ENCODE data around the gene INTS15. TPM values are rescaled to one million over a fixed set of nuclear protein-coding genes. Genes with fewer than 3 reads are reported as not detected.

Gene INTS15
- total and polyA plus RNA-seq, 2 donors from 2014 or later, result 16.9 to 26.7 TPM

GRCh38 chr7:6607651-6608051 lies 17.8 kb downstream of the INTS15 start:
- no peaks in the 10 kb centered on the region for H3K36me3 ChIP-seq (ENCODE audit: control insufficient read depth in 2 of 3, insufficient read depth in 3 of 3, low read length in 3 of 3)
- intact Hi-C loops (cut with DNase I), result no loop called here
- H3K27me3 ChIP-seq (ENCODE audit: control insufficient read depth, insufficient read depth, low read length), result no peaks in the 10 kb centered on the region
- TF ChIP-seq CTCF (IDR thresholded peaks at IDR 0.05; ENCODE audit: borderline replicate concordance, extremely low read depth, insufficient read depth), result no peak
- H3K9me3 ChIP-seq (ENCODE audit: control insufficient read depth in 2 of 3, insufficient read depth in 1 of 3, low read length in 3 of 3), result no peaks in the 10 kb centered on the region
- H3K27ac ChIP-seq (ENCODE audit: low read depth in 2 of 2, low read length in 2 of 2), result no peak overlapping the region
- FAIRE-seq (no peak), DNase-seq (no peak)
- H3K4me1 ChIP-seq (ENCODE audit: control insufficient read depth in 2 of 3, insufficient read depth in 2 of 3, low read depth in 1 of 3, low read length in 3 of 3), result no peaks in the 10 kb centered on the region
- no peak overlapping the region for H3K9ac ChIP-seq (ENCODE audit: low read length in 3 of 3)
- H3K4me3 ChIP-seq (ENCODE audit: low read length in 3 of 3), result no peak overlapping the region

GRCh38 chr7:6608081-6608480 lies 18.3 kb downstream of the INTS15 start:
- no peak for FAIRE-seq
- H3K4me3 ChIP-seq (ENCODE audit: low read length in 3 of 3), result no peak overlapping the region
- H3K4me1 ChIP-seq (ENCODE audit: control insufficient read depth in 2 of 3, insufficient read depth in 2 of 3, low read depth in 1 of 3, low read length in 3 of 3), result no peaks in the 10 kb centered on the region
- intact Hi-C loops (cut with DNase I), result no loop called here
- H3K9ac ChIP-seq (ENCODE audit: low read length in 3 of 3), result no peak overlapping the region
- no peaks in the 10 kb centered on the region for H3K27me3 ChIP-seq (ENCODE audit: control insufficient read depth, insufficient read depth, low read length)
- no peaks in the 10 kb centered on the region for H3K9me3 ChIP-seq (ENCODE audit: control insufficient read depth in 2 of 3, insufficient read depth in 1 of 3, low read length in 3 of 3)
- DNase-seq, result no peak
- no peaks in the 10 kb centered on the region for H3K36me3 ChIP-seq (ENCODE audit: control insufficient read depth in 2 of 3, insufficient read depth in 3 of 3, low read length in 3 of 3)
- no peak for TF ChIP-seq CTCF (IDR thresholded peaks at IDR 0.05; ENCODE audit: borderline replicate concordance, extremely low read depth, insufficient read depth)
- no peak overlapping the region for H3K27ac ChIP-seq (ENCODE audit: low read depth in 2 of 2, low read length in 2 of 2)

- FAIRE-seq (no peak), DNase-seq (no peak)
- no peak overlapping the region for H3K9ac ChIP-seq (ENCODE audit: low read length in 3 of 3)
- H3K9me3 ChIP-seq (ENCODE audit: control insufficient read depth in 2 of 3, insufficient read depth in 1 of 3, low read length in 3 of 3), result no peaks in the 10 kb centered on the region
- no peak for TF ChIP-seq CTCF (IDR thresholded peaks at IDR 0.05; ENCODE audit: borderline replicate concordance, extremely low read depth, insufficient read depth)
- H3K27me3 ChIP-seq (ENCODE audit: control insufficient read depth, insufficient read depth, low read length), result no peaks in the 10 kb centered on the region
- no peak overlapping the region for H3K27ac ChIP-seq (ENCODE audit: low read depth in 2 of 2, low read length in 2 of 2)
- H3K4me1 ChIP-seq (ENCODE audit: control insufficient read depth in 2 of 3, insufficient read depth in 2 of 3, low read depth in 1 of 3, low read length in 3 of 3), result no peaks in the 10 kb centered on the region
- no peak overlapping the region for H3K4me3 ChIP-seq (ENCODE audit: low read length in 3 of 3)
- no peaks in the 10 kb centered on the region for H3K36me3 ChIP-seq (ENCODE audit: control insufficient read depth in 2 of 3, insufficient read depth in 3 of 3, low read length in 3 of 3)
- intact Hi-C loops (cut with DNase I), result no loop called here
Observed at GRCh38 chr7:6608794-6609193, 19.0 kb downstream of the INTS15 start.

DNA sequence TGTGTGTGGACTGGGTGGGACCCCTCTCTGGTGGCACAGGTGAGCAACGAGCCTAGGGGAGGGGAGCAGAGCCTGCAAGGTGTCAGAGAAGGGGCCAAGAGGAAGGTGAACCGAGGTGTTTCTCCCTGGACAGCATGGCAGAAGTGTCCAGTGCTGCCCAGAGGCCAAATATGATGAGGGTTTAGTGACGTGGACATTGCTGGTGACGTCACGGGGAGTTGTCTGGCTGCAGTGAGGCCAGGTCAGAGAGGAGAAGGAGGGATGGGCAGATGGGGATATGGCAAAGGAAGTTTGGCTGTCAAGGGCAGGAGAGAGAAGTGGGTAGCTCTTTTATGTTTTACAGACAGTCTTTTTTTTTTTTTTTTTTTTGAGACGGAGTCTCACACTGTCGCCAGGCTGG lies 23.0 kb downstream of the INTS15 start:
- TF ChIP-seq CTCF (IDR thresholded peaks at IDR 0.05; ENCODE audit: borderline replicate concordance, extremely low read depth, insufficient read depth), result no peak
- H3K9ac ChIP-seq (ENCODE audit: low read length in 3 of 3), result no peak overlapping the region
- H3K36me3 ChIP-seq (ENCODE audit: control insufficient read depth in 2 of 3, insufficient read depth in 3 of 3, low read length in 3 of 3), result no peaks in the 10 kb centered on the region
- no peak overlapping the region for H3K27ac ChIP-seq (ENCODE audit: low read depth in 2 of 2, low read length in 2 of 2)
- DNase-seq, result no peak
- H3K4me3 ChIP-seq (ENCODE audit: low read length in 3 of 3), result no peak overlapping the region
- no peaks in the 10 kb centered on the region for H3K9me3 ChIP-seq (ENCODE audit: control insufficient read depth in 2 of 3, insufficient read depth in 1 of 3, low read length in 3 of 3)
- FAIRE-seq, result no peak
- H3K27me3 ChIP-seq (ENCODE audit: control insufficient read depth, insufficient read depth, low read length), result no peaks in the 10 kb centered on the region
- intact Hi-C loops (cut with DNase I), result no loop called here
- H3K4me1 ChIP-seq (ENCODE audit: control insufficient read depth in 2 of 3, insufficient read depth in 2 of 3, low read depth in 1 of 3, low read length in 3 of 3), result peaks cover 0 to 3% (median 0%) of the 10 kb centered on the region in 3 donors
